ENCODE measurements around the gene ELL.
"Not testable (repeated sequence)": the region's sequence is repeated elsewhere in the genome, so short reads cannot be mapped to it uniquely, and the experiment has no call there.

Gene ELL

GRCh38 chr19:18408053-18408476, 113.8 kb downstream of the ELL start:
- H3K27ac ChIP-seq: no peak overlapping the region
- no peak for TF ChIP-seq ZFX (IDR thresholded peaks at IDR 0.05; ENCODE audit: borderline replicate concordance)
- TF ChIP-seq, protein P1, sequence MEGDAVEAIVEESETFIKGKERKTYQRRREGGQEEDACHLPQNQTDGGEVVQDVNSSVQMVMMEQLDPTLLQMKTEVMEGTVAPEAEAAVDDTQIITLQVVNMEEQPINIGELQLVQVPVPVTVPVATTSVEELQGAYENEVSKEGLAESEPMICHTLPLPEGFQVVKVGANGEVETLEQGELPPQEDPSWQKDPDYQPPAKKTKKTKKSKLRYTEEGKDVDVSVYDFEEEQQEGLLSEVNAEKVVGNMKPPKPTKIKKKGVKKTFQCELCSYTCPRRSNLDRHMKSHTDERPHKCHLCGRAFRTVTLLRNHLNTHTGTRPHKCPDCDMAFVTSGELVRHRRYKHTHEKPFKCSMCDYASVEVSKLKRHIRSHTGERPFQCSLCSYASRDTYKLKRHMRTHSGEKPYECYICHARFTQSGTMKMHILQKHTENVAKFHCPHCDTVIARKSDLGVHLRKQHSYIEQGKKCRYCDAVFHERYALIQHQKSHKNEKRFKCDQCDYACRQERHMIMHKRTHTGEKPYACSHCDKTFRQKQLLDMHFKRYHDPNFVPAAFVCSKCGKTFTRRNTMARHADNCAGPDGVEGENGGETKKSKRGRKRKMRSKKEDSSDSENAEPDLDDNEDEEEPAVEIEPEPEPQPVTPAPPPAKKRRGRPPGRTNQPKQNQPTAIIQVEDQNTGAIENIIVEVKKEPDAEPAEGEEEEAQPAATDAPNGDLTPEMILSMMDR (IDR thresholded peaks at IDR 0.05): peak; percentile 72

DNA sequence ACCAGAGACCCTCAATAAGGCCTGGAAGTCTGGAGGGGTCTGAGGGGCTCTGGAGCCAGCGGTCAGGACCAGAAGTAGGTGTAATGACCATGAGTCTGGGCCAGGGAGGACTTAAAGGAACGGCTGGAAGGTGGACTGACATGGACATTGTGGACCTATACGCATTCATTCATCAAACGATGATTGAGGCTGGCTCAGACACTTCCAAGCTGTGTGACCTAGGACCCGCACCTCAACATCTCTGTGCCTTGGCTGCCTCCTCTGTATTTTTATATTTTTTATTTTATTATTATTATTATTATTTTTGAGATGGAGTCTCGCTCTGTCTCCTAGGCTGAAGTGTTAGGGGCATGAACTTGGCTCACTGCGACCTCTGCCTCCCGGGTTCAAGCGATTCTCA, 115.1 kb downstream of the ELL start:
- no peak overlapping the region for H3K27ac ChIP-seq
- TF ChIP-seq ZFX (IDR thresholded peaks at IDR 0.05; ENCODE audit: borderline replicate concordance): no peak
- TF ChIP-seq, protein P1 (IDR thresholded peaks at IDR 0.05): no peak

- not testable (repeated sequence) for H3K27ac ChIP-seq
Measured at GRCh38 chr19:18405754-18406153, 116.1 kb downstream of the ELL start.

DNA sequence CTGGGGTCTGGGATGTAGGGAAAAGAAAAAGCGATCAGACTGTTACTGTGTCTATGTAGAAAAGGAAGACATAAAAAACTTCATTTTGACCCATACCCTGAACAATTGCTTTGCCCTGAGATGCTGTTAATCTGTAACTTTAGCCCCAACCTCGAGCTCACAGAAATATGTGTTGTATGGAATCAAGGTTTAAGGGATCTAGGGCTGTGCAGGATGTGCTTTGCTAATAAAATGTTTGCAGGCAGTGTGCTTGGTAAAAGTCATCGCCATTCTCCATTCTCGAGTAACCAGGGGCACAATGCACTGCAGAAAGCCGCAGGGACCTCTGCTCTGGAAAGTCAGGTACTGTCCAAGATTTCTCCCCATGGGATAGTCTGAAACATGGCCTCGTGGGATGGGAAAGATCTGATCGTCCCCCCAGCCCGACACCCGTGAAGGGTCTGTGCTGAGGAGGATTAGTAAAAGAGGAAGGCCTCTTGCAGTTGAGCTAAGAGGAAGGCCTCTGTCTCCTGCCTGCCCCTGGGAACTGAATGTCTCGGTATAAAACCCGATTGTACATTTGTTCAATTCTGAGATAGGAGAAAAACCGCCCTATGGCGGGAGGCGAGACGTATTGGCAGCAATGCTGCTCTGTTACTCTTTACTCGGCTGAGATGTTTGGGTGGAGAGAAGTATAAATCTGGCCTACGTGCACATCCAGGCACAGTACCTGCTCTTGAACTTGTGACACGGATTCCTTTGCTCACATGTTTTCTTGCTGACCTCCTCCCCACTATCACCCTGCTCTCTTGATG, 119.2 kb downstream of the ELL start:
- not testable (repeated sequence) for H3K27ac ChIP-seq

DNA sequence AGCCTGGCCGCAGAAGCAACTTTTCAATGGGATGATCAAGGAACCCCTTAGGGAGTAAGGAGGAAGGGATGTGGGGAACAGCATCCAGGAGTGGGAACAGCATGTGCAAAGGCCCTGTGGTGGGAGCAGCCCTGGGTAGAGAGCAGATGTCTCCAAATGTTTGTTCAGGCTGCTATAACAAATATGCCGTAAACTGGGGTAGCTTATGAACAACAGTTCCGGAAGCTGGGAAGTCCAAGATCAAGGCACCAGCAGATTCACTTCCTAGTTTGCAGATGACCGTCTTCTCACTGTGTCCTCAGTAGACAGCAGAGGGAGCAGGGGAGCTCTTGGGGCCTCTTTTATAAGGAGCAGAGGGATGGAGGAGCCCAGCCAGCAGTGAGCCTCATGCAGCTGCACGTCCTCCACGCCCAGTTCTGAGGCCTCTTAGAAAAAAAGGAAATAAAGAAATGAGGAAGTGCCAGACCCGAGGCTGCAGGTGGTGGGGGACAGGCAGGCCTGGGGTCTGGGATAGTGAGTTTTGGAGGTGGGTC, 120.2 kb downstream of the ELL start:
- TF ChIP-seq, protein P1 (IDR thresholded peaks at IDR 0.05): peak; percentile 27
- TF ChIP-seq ZFX (IDR thresholded peaks at IDR 0.05; ENCODE audit: borderline replicate concordance): no peak
- no peak overlapping the region for H3K27ac ChIP-seq

- no peak overlapping the region for H3K27ac ChIP-seq
- TF ChIP-seq, protein P1 (IDR thresholded peaks at IDR 0.05): no peak
- no peak for TF ChIP-seq ZFX (IDR thresholded peaks at IDR 0.05; ENCODE audit: borderline replicate concordance)
Measured at GRCh38 chr19:18399008-18399407, 122.9 kb downstream of the ELL start.

GRCh38 chr19:18397242-18398202, 124.3 kb downstream of the ELL start, which contains the start of gene LRRC25:
Gene LRRC25, minus strand, starts transcription at chr19:18397622. Its CDS starts 659 bp downstream, at chr19:18396963.
- no peak for TF ChIP-seq ZFX (IDR thresholded peaks at IDR 0.05; ENCODE audit: borderline replicate concordance)
- TF ChIP-seq, protein P1 (IDR thresholded peaks at IDR 0.05): no peak
- H3K27ac ChIP-seq: no peak within 1 kb of the TSS
